Mesenchymal stem cell (in vitro differentiated cells and primary cell): ENCODE measurements around the gene ARMC2.

Experiments used
- DNase-seq: peaks from one replicate; pipeline ENCODE4 v3.0.0-alpha.2; 2013
- H2AFZ ChIP-seq: one replicate; pipeline ENCODE4 v1.6.1; 2013; ENCODE audit warnings: low read depth, mild to moderate bottlenecking, control low read depth, inconsistent platforms, low read length, moderate library complexity
- H2AK5ac ChIP-seq: 2 replicates; pipeline ENCODE4 v1.6.1; 2013; ENCODE audit warnings: low read length, moderate library complexity, mild to moderate bottlenecking, inconsistent platforms; ENCODE audit not compliant: severe bottlenecking
- H2BK120ac ChIP-seq: one replicate; pipeline ENCODE4 v1.6.1; 2013; ENCODE audit warnings: low read depth, mild to moderate bottlenecking, inconsistent platforms, low read length, moderate library complexity
- H2BK12ac ChIP-seq, 2 experiments: one replicate each; pipeline ENCODE4 v1.6.1; 2013; ENCODE audit warnings: inconsistent platforms in 2 of 2, low read length in 2 of 2, mild to moderate bottlenecking in 2 of 2, moderate library complexity in 2 of 2, control low read depth in 1 of 2
- H2BK15ac ChIP-seq: one replicate; pipeline ENCODE4 v1.6.1; 2013; ENCODE audit warnings: mild to moderate bottlenecking, low read depth, inconsistent platforms; ENCODE audit not compliant: poor library complexity, severe bottlenecking
- H2BK5ac ChIP-seq: 2 replicates; pipeline ENCODE4 v1.6.1; 2013; ENCODE audit warnings: low read depth, mild to moderate bottlenecking, low read length, control low read depth, inconsistent platforms; ENCODE audit not compliant: poor library complexity, severe bottlenecking
- H3K14ac ChIP-seq, 2 experiments: one replicate each; pipeline ENCODE4 v1.6.1; 2013; ENCODE audit warnings: inconsistent platforms in 2 of 2, low read length in 2 of 2, control low read depth in 1 of 2, mild to moderate bottlenecking in 1 of 2, moderate library complexity in 1 of 2
- H3K18ac ChIP-seq, 2 experiments: one replicate each; pipeline ENCODE4 v1.6.1; 2013; ENCODE audit warnings: inconsistent platforms in 2 of 2, low read length in 2 of 2, control low read depth in 1 of 2, low read depth in 1 of 2, mild to moderate bottlenecking in 1 of 2
- H3K23ac ChIP-seq, 2 experiments: one replicate each; pipeline ENCODE4 v1.6.1; 2013; ENCODE audit warnings: inconsistent platforms in 2 of 2, low read length in 2 of 2, mild to moderate bottlenecking in 2 of 2, moderate library complexity in 2 of 2, control low read depth in 1 of 2
- H3K27ac ChIP-seq: 2 replicates; pipeline ENCODE4 v1.5.1; 2013; ENCODE audit warnings: mild to moderate bottlenecking, moderate library complexity, low read length, control low read depth, inconsistent platforms; ENCODE audit not compliant: poor library complexity, severe bottlenecking
- H3K27me3 ChIP-seq, 2 experiments: 2 replicates each; pipeline versions ENCODE4 v1.6.1 to v1.7.0; 2013; ENCODE audit warnings: low read length in 2 of 2, mild to moderate bottlenecking in 2 of 2, moderate library complexity in 2 of 2, control low read depth in 1 of 2, inconsistent platforms in 1 of 2; ENCODE audit not compliant: control insufficient read depth in 1 of 2, insufficient read depth in 1 of 2
- H3K36me3 ChIP-seq, 2 experiments: 2 replicates each; pipeline versions ENCODE4 v1.6.1 to v1.7.0; 2013; ENCODE audit warnings: low read length in 2 of 2, control low read depth in 1 of 2, inconsistent platforms in 1 of 2, low read depth in 1 of 2, mild to moderate bottlenecking in 1 of 2; ENCODE audit not compliant: insufficient read depth in 2 of 2, control insufficient read depth in 1 of 2
- H3K4ac ChIP-seq, 2 experiments: one replicate each; pipeline ENCODE4 v1.6.1; 2013; ENCODE audit warnings: inconsistent platforms in 2 of 2, low read length in 2 of 2, mild to moderate bottlenecking in 2 of 2, moderate library complexity in 2 of 2, control low read depth in 1 of 2, low read depth in 1 of 2
- H3K4me1 ChIP-seq: 2 replicates; pipeline ENCODE4 v1.6.1; 2013; ENCODE audit warnings: low read depth, low read length, control low read depth; ENCODE audit not compliant: control insufficient read depth, insufficient read depth
- H3K4me2 ChIP-seq: 2 replicates; pipeline ENCODE4 v1.6.1; 2013; ENCODE audit warnings: low read length, mild to moderate bottlenecking, inconsistent platforms; ENCODE audit not compliant: poor library complexity, severe bottlenecking
- H3K4me3 ChIP-seq, 2 experiments: 2 replicates each; pipeline versions ENCODE4 v1.5.1 to v1.7.0; 2013; ENCODE audit warnings: low read length in 2 of 2, mild to moderate bottlenecking in 2 of 2, control low read depth in 1 of 2, low read depth in 1 of 2; ENCODE audit not compliant: insufficient read depth in 1 of 2
- H3K79me1 ChIP-seq: replicated peaks from 2 replicates; pipeline ENCODE4 v1.6.1; 2013; ENCODE audit warnings: mild to moderate bottlenecking, control low read depth, low read length, inconsistent platforms; ENCODE audit not compliant: poor library complexity, severe bottlenecking
- H3K9ac ChIP-seq: 2 replicates; pipeline ENCODE4 v1.7.0; 2013; ENCODE audit warnings: mild to moderate bottlenecking, low read length, moderate library complexity
- H3K9me3 ChIP-seq: 2 replicates; pipeline ENCODE4 v1.7.0; 2013; ENCODE audit warnings: mild to moderate bottlenecking, low read length; ENCODE audit not compliant: control insufficient read depth
- H4K8ac ChIP-seq: one replicate; pipeline ENCODE4 v1.6.1; 2013; ENCODE audit warnings: inconsistent platforms, mild to moderate bottlenecking, low read length, moderate library complexity
- H4K91ac ChIP-seq: one replicate; pipeline ENCODE4 v1.6.1; 2013; ENCODE audit warnings: mild to moderate bottlenecking, low read length, inconsistent platforms
- WGBS: methylation state at CpG from one replicate; pipeline ENCODE4 v1.1.7; 2013; ENCODE audit warnings: mixed read lengths; 5-methylcytosine and 5-hydroxymethylcytosine counted together

Gene ARMC2

DNA sequence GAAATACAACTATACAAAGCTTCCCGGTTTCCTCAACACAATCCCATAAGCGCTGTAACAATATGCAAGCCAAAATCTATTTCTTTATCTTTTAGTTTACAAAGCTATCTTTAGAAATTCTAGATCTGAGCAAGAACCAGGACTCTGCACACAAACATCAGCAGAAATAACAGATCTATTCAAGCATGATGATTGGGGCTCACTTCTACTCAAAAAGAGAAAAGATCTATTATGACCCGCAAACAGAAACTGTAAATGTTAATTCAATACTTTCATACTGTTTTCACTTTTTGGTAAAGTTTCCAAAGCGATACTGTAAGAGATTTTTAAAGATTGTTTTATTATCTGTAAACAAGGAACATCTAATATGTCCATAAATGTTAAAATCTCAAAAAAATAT, 159.8 kb downstream of the ARMC2 start:
- H3K79me1 ChIP-seq = peaks cover 7% of the 10 kb centered on the region
- no peak overlapping the region for H4K91ac ChIP-seq
- 93% methylated on average over 2 of the region's 4 CpGs for WGBS
- no peak overlapping the region for H2AFZ ChIP-seq
- no peaks in the 10 kb centered on the region for H3K27me3 ChIP-seq
- H3K14ac ChIP-seq = no peak overlapping the region
- no peak overlapping the region for H3K4ac ChIP-seq
- H3K4me1 ChIP-seq = no peaks in the 10 kb centered on the region
- H3K9ac ChIP-seq = peak overlapping the region; percentile 98
- H3K36me3 ChIP-seq = peaks cover 0 to 3% of the 10 kb centered on the region in 2 experiments
- no peaks in the 10 kb centered on the region for H3K9me3 ChIP-seq
- H3K4me2 ChIP-seq = peak overlapping the region; percentile 22
- H2AK5ac ChIP-seq = no peak overlapping the region
- DNase-seq = no peak
- H2BK15ac ChIP-seq = no peak overlapping the region
- no peak overlapping the region for H3K27ac ChIP-seq
- H3K4me3 ChIP-seq = peak overlapping the region in 1 of 2 experiments; percentile 93
- no peak overlapping the region for H4K8ac ChIP-seq
- H2BK5ac ChIP-seq = no peak overlapping the region
- H2BK12ac ChIP-seq = no peak overlapping the region
- H3K23ac ChIP-seq = no peak overlapping the region
- H2BK120ac ChIP-seq = no peak overlapping the region
- H3K18ac ChIP-seq = no peak overlapping the region

DNA sequence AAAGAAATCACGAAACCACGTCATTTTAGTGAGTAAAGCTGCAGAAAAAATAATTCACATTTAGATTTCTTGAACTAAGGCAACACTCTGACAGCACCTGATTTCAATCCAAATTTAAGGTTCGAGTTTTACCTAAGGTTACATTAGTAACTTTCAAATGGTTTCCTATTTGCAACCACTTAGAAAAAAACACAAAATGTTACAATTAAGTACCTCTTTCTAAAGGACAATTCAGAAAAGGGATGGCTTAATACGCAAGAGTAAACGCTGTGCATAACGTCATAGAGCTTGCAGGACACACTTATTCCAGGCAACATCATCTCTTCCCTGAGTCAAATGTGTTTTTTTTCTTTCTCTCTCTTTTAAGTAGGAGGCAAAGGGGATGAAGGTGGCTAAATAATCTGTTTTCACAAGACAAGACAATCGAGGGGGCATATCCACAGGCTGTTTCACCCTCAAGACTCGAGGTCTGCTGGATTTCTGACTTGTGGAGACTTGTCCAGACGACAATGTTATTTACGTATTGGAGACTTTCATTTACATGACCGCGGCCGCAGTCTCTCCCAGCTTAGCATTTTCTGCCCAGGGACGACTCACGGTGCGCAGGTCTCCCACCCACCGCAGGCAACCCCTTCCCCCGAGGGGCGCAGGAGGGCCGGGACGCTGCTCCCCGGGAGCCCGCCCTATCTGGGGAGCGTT, 160.5 kb downstream of the ARMC2 start:
- no peaks in the 10 kb centered on the region for H3K9me3 ChIP-seq
- peak overlapping the region; percentile 86 for H4K91ac ChIP-seq
- H3K14ac ChIP-seq = peak overlapping the region in 1 of 2 experiments; percentile 100
- no peaks in the 10 kb centered on the region for H3K4me1 ChIP-seq
- peak overlapping the region; percentile 42 for H2BK120ac ChIP-seq
- peaks cover 0 to 3% of the 10 kb centered on the region in 2 experiments for H3K36me3 ChIP-seq
- peak overlapping the region; percentile 54 to 99 for H2BK12ac ChIP-seq
- H3K4ac ChIP-seq = peak overlapping the region; percentile 75 to 99
- peak overlapping the region; percentile 98 for H3K9ac ChIP-seq
- peak overlapping the region; percentile 94 for H4K8ac ChIP-seq
- peak; percentile 78 for DNase-seq
- peak overlapping the region; percentile 99 for H3K23ac ChIP-seq
- H2BK15ac ChIP-seq = no peak overlapping the region
- peaks cover 7% of the 10 kb centered on the region for H3K79me1 ChIP-seq
- H2AFZ ChIP-seq = peak overlapping the region; percentile 93
- no peaks in the 10 kb centered on the region for H3K27me3 ChIP-seq
- H2BK5ac ChIP-seq = peak overlapping the region; percentile 96
- peak overlapping the region; percentile 79 for H3K4me2 ChIP-seq
- H3K4me3 ChIP-seq = peak overlapping the region; percentile 93 to 100
- peak overlapping the region; percentile 98 to 99 for H3K18ac ChIP-seq
- 8% methylated on average over 22 of the region's 24 CpGs for WGBS
- no peak overlapping the region for H2AK5ac ChIP-seq
- peak overlapping the region; percentile 80 for H3K27ac ChIP-seq

DNA sequence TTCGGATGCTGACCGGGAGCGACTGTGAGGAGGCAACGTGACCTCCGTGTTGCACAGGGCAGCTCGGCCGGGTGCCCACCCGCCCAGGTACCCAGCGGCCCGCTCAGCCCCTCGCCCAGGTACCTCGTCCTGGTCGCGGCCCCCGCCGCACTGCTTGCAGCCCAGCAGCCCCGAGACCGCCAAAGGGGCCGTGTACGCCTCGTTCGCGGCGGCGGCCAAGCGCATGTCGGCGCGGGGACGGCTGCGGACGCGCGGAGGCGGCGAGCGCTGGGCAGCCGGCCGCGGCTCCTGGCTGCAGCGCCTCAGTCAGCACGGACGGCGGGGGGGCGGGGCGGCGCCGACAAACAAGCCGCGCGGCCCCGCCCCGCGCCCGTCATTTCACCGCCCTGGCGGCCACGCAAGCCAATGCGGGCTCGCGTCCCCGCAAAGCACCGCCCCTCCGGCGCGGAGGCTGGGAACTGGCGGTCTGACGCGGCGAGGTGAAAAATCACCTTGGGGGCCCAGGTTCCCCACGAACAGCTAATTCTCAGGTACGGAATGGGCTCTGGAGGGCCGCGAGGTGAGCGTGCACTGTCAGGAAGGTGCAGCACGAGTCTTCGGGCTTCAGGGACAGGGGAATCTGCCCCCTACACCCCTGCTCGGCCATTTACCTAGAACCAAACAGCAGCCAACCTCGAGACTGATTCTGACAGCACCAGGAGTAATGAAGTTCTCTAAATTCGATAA, 161.2 kb downstream of the ARMC2 start:
- DNase-seq = peak; percentile 86
- peak overlapping the region; percentile 95 for H4K8ac ChIP-seq
- H3K4me3 ChIP-seq = peak overlapping the region; percentile 97 to 100
- peak overlapping the region; percentile 49 for H2BK120ac ChIP-seq
- H4K91ac ChIP-seq = peak overlapping the region; percentile 86
- no peaks in the 10 kb centered on the region for H3K27me3 ChIP-seq
- H3K36me3 ChIP-seq = peaks cover 0 to 3% of the 10 kb centered on the region in 2 experiments
- peak overlapping the region; percentile 54 to 99 for H2BK12ac ChIP-seq
- peak overlapping the region; percentile 98 for H3K9ac ChIP-seq
- peak overlapping the region; percentile 99 for H3K23ac ChIP-seq
- peak overlapping the region in 1 of 2 experiments; percentile 100 for H3K14ac ChIP-seq
- peak overlapping the region; percentile 80 for H3K27ac ChIP-seq
- no peak overlapping the region for H2AK5ac ChIP-seq
- peak overlapping the region; percentile 98 to 99 for H3K18ac ChIP-seq
- no peak overlapping the region for H2BK15ac ChIP-seq
- peaks cover 7% of the 10 kb centered on the region for H3K79me1 ChIP-seq
- H3K9me3 ChIP-seq = no peaks in the 10 kb centered on the region
- H3K4ac ChIP-seq = peak overlapping the region; percentile 75 to 99
- WGBS = under 1% methylated on average over 61 of the region's 80 CpGs
- H2BK5ac ChIP-seq = peak overlapping the region; percentile 96
- H3K4me2 ChIP-seq = peak overlapping the region; percentile 79
- no peaks in the 10 kb centered on the region for H3K4me1 ChIP-seq
- H2AFZ ChIP-seq = peak overlapping the region; percentile 93
